Type B pancreatic cell (in vitro differentiated cells): ENCODE measurements around the gene ACSL1. TPM values are rescaled to one million over a fixed set of nuclear protein-coding genes. Genes with fewer than 3 reads are reported as not detected.

Source experiments
- DNase-seq: peaks from one replicate; pipeline ENCODE4 v3.0.0; 2021; ENCODE audit warnings: mixed read lengths; ENCODE audit not compliant: unreplicated experiment; ENCODE audit errors: extremely low spot score
- H3K27ac Mint-ChIP-seq: 2 replicates; pipeline ENCODE4 v1.8.0; 2021; ENCODE audit warnings: mild to moderate bottlenecking, mixed read lengths
- H3K27me3 Mint-ChIP-seq: 2 replicates; pipeline ENCODE4 v1.8.0; 2021; ENCODE audit warnings: mixed read lengths
- H3K36me3 Mint-ChIP-seq: 2 replicates; pipeline ENCODE4 v1.8.0; 2021; ENCODE audit warnings: mixed read lengths
- H3K4me1 Mint-ChIP-seq: one replicate; pipeline ENCODE4 v1.8.0; 2021; ENCODE audit warnings: mixed read lengths; ENCODE audit not compliant: unreplicated experiment
- H3K4me3 Mint-ChIP-seq: 2 replicates; pipeline ENCODE4 v1.8.0; 2021; ENCODE audit warnings: mild to moderate bottlenecking, mixed read lengths
- H3K9me3 Mint-ChIP-seq: 2 replicates; pipeline ENCODE4 v1.8.0; 2021; ENCODE audit warnings: mixed read lengths
- total RNA-seq: library from RNA; stranded (reverse); gene quantifications from 2 replicates; pipeline ENCODE4 v1.2.1, GENCODE V29; 2021; ENCODE audit warnings: low replicate concordance
- TF ChIP-seq, protein P1 (sequence below): fragments of 200-600 bp; sonication (generic); conservative IDR thresholded peaks from 2 replicates; pipeline ENCODE4 v1.5.0; 2021; ENCODE audit warnings: antibody characterized with exemption, mild to moderate bottlenecking

The ACSL1 gene
- total RNA-seq, 1 donor from 2014 or later = 89.0 TPM

DNA sequence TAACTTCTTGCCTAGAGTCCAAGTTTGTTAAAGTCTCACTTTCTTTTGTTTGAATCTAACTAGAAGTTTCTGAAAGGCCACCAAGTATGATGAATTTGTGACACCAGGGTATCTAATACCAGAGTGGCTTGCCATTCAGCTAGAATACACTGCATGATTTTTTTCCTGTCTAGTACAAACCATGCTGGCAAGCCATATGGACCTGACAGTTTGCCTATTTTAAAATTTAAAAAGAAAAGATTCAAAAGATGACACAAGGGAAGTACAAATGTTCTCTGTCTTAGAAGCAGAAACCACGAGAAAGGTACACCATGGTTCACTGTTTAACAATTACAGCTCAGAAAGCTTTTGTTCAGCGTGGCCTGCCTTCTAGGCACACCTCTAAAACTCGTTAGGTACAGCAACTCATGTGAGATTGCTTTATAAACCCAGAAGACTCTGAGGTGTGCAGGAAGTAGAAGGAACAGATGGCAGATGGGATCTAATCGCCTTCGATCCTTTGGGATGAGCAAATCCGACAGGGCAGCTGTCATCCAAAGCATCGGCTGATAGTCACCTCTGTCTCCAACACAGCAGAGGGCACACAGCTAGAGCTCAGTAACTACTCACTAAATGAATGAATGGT is 56.5 kb downstream of the ACSL1 start:
- Mint-ChIP-seq H3K4me1 (no peaks in the 10 kb centered on the region), H3K4me3 (no peak overlapping the region), H3K36me3 (peaks cover 16% of the 10 kb centered on the region), H3K27me3 (no peaks in the 10 kb centered on the region), H3K27ac (no peak overlapping the region), H3K9me3 (no peaks in the 10 kb centered on the region)
- no peak for DNase-seq
- TF ChIP-seq, protein P1, sequence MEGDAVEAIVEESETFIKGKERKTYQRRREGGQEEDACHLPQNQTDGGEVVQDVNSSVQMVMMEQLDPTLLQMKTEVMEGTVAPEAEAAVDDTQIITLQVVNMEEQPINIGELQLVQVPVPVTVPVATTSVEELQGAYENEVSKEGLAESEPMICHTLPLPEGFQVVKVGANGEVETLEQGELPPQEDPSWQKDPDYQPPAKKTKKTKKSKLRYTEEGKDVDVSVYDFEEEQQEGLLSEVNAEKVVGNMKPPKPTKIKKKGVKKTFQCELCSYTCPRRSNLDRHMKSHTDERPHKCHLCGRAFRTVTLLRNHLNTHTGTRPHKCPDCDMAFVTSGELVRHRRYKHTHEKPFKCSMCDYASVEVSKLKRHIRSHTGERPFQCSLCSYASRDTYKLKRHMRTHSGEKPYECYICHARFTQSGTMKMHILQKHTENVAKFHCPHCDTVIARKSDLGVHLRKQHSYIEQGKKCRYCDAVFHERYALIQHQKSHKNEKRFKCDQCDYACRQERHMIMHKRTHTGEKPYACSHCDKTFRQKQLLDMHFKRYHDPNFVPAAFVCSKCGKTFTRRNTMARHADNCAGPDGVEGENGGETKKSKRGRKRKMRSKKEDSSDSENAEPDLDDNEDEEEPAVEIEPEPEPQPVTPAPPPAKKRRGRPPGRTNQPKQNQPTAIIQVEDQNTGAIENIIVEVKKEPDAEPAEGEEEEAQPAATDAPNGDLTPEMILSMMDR = no peak

DNA sequence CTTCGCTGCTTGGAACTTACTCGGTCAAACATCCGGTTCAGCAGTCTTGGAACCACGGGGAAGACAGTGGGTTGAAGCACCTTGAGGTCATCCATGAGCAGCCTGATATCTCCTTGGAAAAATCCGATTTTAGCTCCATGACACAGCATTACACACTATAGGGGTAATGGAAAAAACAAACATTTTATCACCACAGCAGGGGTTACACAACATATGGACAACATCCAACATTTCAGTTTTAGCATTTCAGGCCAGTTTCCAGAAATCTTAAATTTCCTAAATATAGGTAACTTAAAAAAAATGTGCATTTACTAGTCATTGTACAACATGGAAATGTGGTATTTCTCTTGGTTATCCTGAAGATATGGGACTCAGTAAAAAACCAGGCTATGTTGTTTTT is 57.5 kb downstream of the ACSL1 start:
- no peak overlapping the region for H3K27ac Mint-ChIP-seq
- H3K4me1 Mint-ChIP-seq = peaks cover 4% of the 10 kb centered on the region
- peaks cover 19% of the 10 kb centered on the region for H3K36me3 Mint-ChIP-seq
- TF ChIP-seq, protein P1 = no peak
- no peak overlapping the region for H3K4me3 Mint-ChIP-seq
- no peak for DNase-seq
- no peaks in the 10 kb centered on the region for H3K9me3 Mint-ChIP-seq
- H3K27me3 Mint-ChIP-seq = no peaks in the 10 kb centered on the region

DNA sequence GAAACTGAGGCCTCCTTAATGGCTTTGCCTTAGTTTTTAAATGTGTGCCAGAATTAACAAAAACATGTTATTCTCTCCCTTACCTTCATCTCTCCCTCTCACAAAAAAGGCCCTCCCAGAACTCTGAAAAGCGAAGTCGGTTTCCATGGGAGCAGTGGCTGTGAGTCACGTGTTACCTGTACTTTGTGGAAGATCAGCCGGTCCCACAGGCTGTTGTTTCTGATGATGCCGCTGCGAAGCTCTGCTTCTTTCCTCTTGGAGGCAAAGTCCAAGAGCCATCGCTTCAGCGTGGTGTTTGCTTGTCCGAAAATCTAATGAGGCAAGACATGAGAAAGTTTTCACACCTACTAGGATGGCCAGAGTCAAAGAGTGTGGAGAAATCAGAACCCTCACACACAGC is 59.3 kb downstream of the ACSL1 start:
- TF ChIP-seq, protein P1 = no peak
- Mint-ChIP-seq H3K27me3 (no peaks in the 10 kb centered on the region), H3K4me1 (peaks cover 6% of the 10 kb centered on the region), H3K9me3 (no peaks in the 10 kb centered on the region), H3K36me3 (peaks cover 21% of the 10 kb centered on the region), H3K27ac (no peak overlapping the region), H3K4me3 (no peak overlapping the region)
- no peak for DNase-seq

DNA sequence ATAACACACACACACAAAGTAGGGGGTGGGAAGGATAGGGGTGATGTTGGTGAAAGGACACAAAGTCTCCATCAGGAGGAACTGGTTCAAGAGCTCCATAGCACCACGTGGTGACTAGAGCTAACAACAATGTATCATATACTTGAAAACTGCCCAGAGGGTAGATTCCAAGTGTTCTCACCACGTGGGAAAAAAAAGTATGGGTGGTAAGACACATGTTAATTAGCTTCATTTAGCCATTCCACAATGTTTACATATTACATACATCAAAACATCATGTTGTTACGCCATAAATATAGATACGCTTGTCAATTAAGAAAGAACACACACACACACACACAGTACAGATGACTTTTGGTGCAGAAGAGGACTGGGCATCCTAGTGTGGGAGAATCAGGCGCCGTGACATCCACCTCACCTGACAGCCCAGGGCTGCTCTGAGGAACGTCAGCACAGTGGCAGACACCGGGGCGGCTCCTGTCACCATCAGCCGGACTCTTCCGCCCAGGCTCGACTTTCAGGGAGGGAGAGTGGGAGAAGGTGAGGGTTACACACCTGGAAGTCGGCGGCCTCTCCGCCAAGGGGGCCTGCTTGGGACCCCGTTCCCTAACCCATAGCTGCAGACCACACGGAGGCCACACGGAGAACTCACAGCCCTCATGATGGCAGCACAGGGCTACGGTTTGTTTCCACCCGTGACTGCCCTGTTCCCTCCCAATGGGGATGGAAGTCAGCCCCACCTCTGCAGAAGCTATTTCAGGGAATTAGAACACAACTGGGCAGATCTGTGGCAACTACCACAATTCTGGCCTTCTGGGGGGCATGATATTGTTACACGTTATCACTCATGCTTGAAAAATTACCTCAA is 60.1 kb downstream of the ACSL1 start:
- no peak for DNase-seq
- H3K4me1 Mint-ChIP-seq = peaks cover 6% of the 10 kb centered on the region
- H3K27ac Mint-ChIP-seq = no peak overlapping the region

DNA sequence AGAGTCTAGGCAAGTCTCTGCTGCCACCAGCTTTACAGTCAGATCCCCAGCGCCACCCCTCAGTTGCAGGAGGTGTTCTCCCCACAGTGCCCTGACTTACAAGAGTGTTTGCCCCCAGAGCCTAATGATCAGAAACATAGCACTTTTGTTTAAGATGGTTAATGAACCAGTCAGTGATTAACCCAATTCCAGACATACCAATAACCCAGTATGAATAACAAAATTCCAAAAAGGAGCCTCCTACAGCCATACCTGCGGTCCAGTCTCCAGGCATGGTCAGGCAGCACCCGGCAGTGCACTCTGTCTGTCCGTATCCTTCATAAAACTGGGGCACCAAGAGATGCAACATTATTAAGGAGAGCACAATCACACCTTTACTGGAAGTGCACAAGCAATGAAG is 61.2 kb downstream of the ACSL1 start:
- no peak for DNase-seq
- Mint-ChIP-seq H3K9me3 (no peaks in the 10 kb centered on the region), H3K4me3 (no peak overlapping the region), H3K27me3 (no peaks in the 10 kb centered on the region), H3K36me3 (peaks cover 28% of the 10 kb centered on the region), H3K4me1 (peaks cover 6% of the 10 kb centered on the region), H3K27ac (no peak overlapping the region)
- TF ChIP-seq, protein P1 = no peak

More for the DNA sequence above, 60.1 kb downstream of the ACSL1 start:
- Mint-ChIP-seq H3K27me3 (no peaks in the 10 kb centered on the region), H3K9me3 (no peaks in the 10 kb centered on the region), H3K4me3 (no peak overlapping the region), H3K36me3 (peaks cover 21% of the 10 kb centered on the region)
- TF ChIP-seq, protein P1 = no peak
